Heart left ventricle (tissue), 16 donors: ENCODE data around the gene VEGFA. TPM values are rescaled to one million over a fixed set of nuclear protein-coding genes. Genes with fewer than 3 reads are reported as not detected.

Experiments used
- ATAC-seq, 4 donors: fragments of 200-7000 bp; cut with Tn5 transposase; one replicate each; pipeline ENCODE4 v1.9.1; 2020 to 2022; ENCODE audit warnings: moderate library complexity in 4 of 4, mild to moderate bottlenecking in 3 of 4, moderate number of reproducible peaks in 1 of 4
- DNase-seq, 5 donors: peaks; one replicate each; pipeline ENCODE4 v3.0.0-alpha.2; 2020
- H3K27ac ChIP-seq, 12 donors: fragments of 200-600 bp; sonication (generic) in 4 of 12; one replicate each; pipeline versions ENCODE4 v1.5.0 to v1.8.0; 2016 to 2022; ENCODE audit warnings: mild to moderate bottlenecking in 2 of 12
- H3K27me3 ChIP-seq, 9 donors: fragments of 200-600 bp; sonication (generic) in 2 of 9; one replicate each; pipeline versions ENCODE4 v1.5.1 to v1.8.0; 2016 to 2022; ENCODE audit warnings: mild to moderate bottlenecking in 3 of 9
- H3K36me3 ChIP-seq, 9 donors: fragments of 200-600 bp; sonication (generic) in 2 of 9; one replicate each; pipeline versions ENCODE4 v1.5.0 to v1.8.0; 2018 to 2022; ENCODE audit warnings: mild to moderate bottlenecking in 2 of 9
- H3K4me1 ChIP-seq, 12 donors: fragments of 200-600 bp; sonication (generic) in 4 of 12; one replicate each; pipeline versions ENCODE4 v1.5.0 to v1.8.0; 2016 to 2022; ENCODE audit warnings: mild to moderate bottlenecking in 3 of 12
- H3K4me3 ChIP-seq, 12 donors: fragments of 200-600 bp; sonication (generic) in 4 of 12; one replicate each; pipeline versions ENCODE4 v1.5.0 to v1.8.0; 2017 to 2022; ENCODE audit warnings: mild to moderate bottlenecking in 9 of 12, moderate library complexity in 4 of 12
- H3K9me3 ChIP-seq, 12 donors: fragments of 200-600 bp; sonication (generic) in 4 of 12; one replicate each; pipeline versions ENCODE4 v1.5.0 to v1.8.0; 2016 to 2022; ENCODE audit warnings: mild to moderate bottlenecking in 1 of 12
- POLR2A ChIP-seq, 2 donors: fragments of 450-650 bp; IDR thresholded peaks; one replicate each; pipeline ENCODE4 v1.6.1; 2017; ENCODE audit warnings: antibody characterized with exemption in 2 of 2, mild to moderate bottlenecking in 2 of 2, moderate library complexity in 2 of 2
- WGBS, 4 donors: extraction: QIAGEN DNeasy Blood & Tissue Kit in 2 of 4; methylation state at CpG; one replicate each; pipeline versions ENCODE4 v1.1.5 to v1.1.7; 2013 to 2018; 5-methylcytosine and 5-hydroxymethylcytosine counted together
- intact Hi-C, 10 donors: fragments of 100-400 bp; cut with DNase I; formaldehyde crosslinking; loops; one replicate each; pipeline versions ENCODE4 v1.11.1 to v1.14.2; 2022
- polyA plus RNA-seq, 2 donors: library from polyadenylated mRNA; stranded (reverse); fragments of 200-250 nt; gene quantifications; one replicate each; pipeline ENCODE4 v1.2.3, GENCODE V29; 2013
- total RNA-seq, 9 donors: library from RNA; depleted of rRNA in 2 of 9; stranded (reverse); fragments of >200 nt in 2 of 9; fragmentation: NEBNext Ultra II Directional in 3 of 9; extraction: Animal tissue kit (Norgen Biotek cat#: 25700) in 3 of 9; gene quantifications; one replicate each; pipeline versions ENCODE4 v1.1.0 to v1.2.4, GENCODE V29; 2016 to 2023
- TF ChIP-seq, protein P1 (sequence below), 12 donors: fragments of 200-600 bp; sonication (generic) in 4 of 12; IDR thresholded peaks; one replicate each; pipeline versions ENCODE4 v1.5.0 to v1.8.0; 2018 to 2022; ENCODE audit warnings: antibody characterized with exemption in 12 of 12, mild to moderate bottlenecking in 5 of 12
- donor health status: ischemic (EF 13 %, LVEDD 7.1; RV severe dilation, severe dysfunction).
- donor health status: healthy with polysubstance abuse.
- donor health status: DM: no; HTN: yes; CAD: no.
- donor health status: DM: no; HTN: no; CAD: no.
- donor health status: ischemic (EF 25% LVEDD 6.9; RV normal size, moderate dysfunction).
- donor health status: ischemic (EF 25% LVEDD 5.7; RV mildly dilated, moderate dysfunction).
- donor health status: healthy.
- donor health status: DM: yes; HTN: yes; CAD: no.
- donor health status: ischemic (EF 35%, LVEDD 5.7; RV mildly dilated, moderate dysfunction).
- donor health status: nonischemic (EF 11% LVEDD 7.7; RV severe dilation, severe dysfunction).
- donor health status: DM: yes; HTN: yes; CAD: no.
- donor health status: PGD.
- donor health status: ischemic (EF 29% LVEDD 5.4; RV normal size, mild dysfunction).
- donor health status: nonischemic (EF 23%, LVEDD 6.1; RV moderate dilation, normal function).

The VEGFA gene
- total and polyA plus RNA-seq, 11 donors: 83.0 to 254 (median 171) TPM

DNA sequence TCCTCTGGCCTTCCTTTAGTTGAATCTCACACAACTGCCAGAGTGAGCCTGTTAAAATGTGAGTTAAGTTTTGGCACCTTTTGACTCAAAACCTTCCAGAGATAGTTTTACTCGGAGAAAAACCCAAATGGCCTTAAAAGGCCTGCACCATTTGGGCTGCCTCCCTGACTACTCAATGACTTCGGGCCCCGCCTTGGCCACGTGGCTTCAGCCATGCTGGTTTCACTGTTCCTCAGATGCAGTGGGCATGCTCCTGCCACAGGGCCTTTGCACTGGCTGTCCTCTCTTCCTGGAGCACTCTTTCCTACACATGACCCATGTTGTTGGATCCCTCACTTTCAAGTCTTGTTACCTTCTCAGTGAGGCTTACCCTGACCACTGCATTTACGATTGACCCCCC lies 18.3 kb downstream of the VEGFA start:
- no peaks in the 10 kb centered on the region for H3K27me3 ChIP-seq
- intact Hi-C loops: no loop called here
- TF ChIP-seq, protein P1, sequence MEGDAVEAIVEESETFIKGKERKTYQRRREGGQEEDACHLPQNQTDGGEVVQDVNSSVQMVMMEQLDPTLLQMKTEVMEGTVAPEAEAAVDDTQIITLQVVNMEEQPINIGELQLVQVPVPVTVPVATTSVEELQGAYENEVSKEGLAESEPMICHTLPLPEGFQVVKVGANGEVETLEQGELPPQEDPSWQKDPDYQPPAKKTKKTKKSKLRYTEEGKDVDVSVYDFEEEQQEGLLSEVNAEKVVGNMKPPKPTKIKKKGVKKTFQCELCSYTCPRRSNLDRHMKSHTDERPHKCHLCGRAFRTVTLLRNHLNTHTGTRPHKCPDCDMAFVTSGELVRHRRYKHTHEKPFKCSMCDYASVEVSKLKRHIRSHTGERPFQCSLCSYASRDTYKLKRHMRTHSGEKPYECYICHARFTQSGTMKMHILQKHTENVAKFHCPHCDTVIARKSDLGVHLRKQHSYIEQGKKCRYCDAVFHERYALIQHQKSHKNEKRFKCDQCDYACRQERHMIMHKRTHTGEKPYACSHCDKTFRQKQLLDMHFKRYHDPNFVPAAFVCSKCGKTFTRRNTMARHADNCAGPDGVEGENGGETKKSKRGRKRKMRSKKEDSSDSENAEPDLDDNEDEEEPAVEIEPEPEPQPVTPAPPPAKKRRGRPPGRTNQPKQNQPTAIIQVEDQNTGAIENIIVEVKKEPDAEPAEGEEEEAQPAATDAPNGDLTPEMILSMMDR (IDR thresholded peaks at IDR 0.05): no peak
- no peak for TF ChIP-seq POLR2A (IDR thresholded peaks at IDR 0.05)
- DNase-seq (peak in 1 of 5 donors; percentile 29), ATAC-seq (no peak)
- peaks cover 0 to 26% (median 15%) of the 10 kb centered on the region in 12 donors for H3K4me1 ChIP-seq
- H3K4me3 ChIP-seq: no peak overlapping the region
- peaks cover 0 to 37% (median 32%) of the 10 kb centered on the region in 9 donors for H3K36me3 ChIP-seq
- no peak overlapping the region for H3K27ac ChIP-seq
- 88 to 96% (median 92%) methylated on average over 5 of the region's 5 CpGs for WGBS, 4 donors
- H3K9me3 ChIP-seq: no peaks in the 10 kb centered on the region

GRCh38 chr6:43789447-43789846 lies 19.4 kb downstream of the VEGFA start:
- H3K27ac ChIP-seq: peak overlapping the region in 11 of 12 donors; percentile 28 to 82 (median 67)
- peaks cover 0 to 26% (median 20%) of the 10 kb centered on the region in 9 donors for H3K36me3 ChIP-seq
- intact Hi-C loops: no loop called here
- H3K4me3 ChIP-seq: no peak overlapping the region
- no peaks in the 10 kb centered on the region for H3K9me3 ChIP-seq
- peaks cover 0 to 38% (median 17%) of the 10 kb centered on the region in 12 donors for H3K4me1 ChIP-seq
- no peaks in the 10 kb centered on the region for H3K27me3 ChIP-seq
- no peak for DNase-seq
- 86 to 88% (median 87%) methylated on average over 2 of the region's 2 CpGs for WGBS, 4 donors
- TF ChIP-seq POLR2A (IDR thresholded peaks at IDR 0.05): no peak
- TF ChIP-seq, protein P1 (IDR thresholded peaks at IDR 0.05): no peak
- peak in 1 of 4 donors; percentile 3 for ATAC-seq

DNA sequence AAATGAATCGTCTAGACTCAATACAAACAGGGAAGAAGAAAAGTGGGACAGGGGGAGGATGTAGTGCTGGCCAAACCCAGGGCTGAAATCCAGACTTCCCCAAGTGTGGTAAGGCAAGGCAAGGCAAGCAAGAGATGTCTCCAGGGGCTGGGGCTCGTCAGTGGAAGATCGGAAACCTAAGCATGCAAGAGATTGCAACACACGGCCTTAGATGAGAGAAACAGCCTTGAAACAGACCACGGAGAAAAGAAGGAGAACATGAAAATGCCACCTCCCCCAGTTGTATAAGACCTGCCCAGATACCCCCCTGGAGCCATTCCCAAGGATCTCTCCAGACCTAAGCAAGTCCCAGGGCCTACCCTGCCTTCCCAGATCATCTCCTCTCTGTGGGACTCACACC lies 20.0 kb downstream of the VEGFA start:
- H3K4me3 ChIP-seq: no peak overlapping the region
- H3K36me3 ChIP-seq: peaks cover 0 to 20% (median 15%) of the 10 kb centered on the region in 9 donors
- intact Hi-C loops: no loop called here
- H3K9me3 ChIP-seq: no peaks in the 10 kb centered on the region
- ATAC-seq: peak; percentile 11 to 73 (median 52)
- DNase-seq: peak in 3 of 5 donors; percentile 46 to 81 (median 71)
- H3K27me3 ChIP-seq: no peaks in the 10 kb centered on the region
- H3K4me1 ChIP-seq: peaks cover 0 to 42% (median 19%) of the 10 kb centered on the region in 12 donors
- peak overlapping the region in 11 of 12 donors; percentile 42 to 82 (median 67) for H3K27ac ChIP-seq
- TF ChIP-seq POLR2A (IDR thresholded peaks at IDR 0.05): no peak
- TF ChIP-seq, protein P1 (IDR thresholded peaks at IDR 0.05): no peak
- WGBS, 4 donors: 53 to 66% (median 60%) methylated on average over 5 of the region's 5 CpGs

- H3K4me1 ChIP-seq: peaks cover 0 to 43% (median 26%) of the 10 kb centered on the region in 12 donors
- ATAC-seq (no peak), DNase-seq (no peak)
- H3K9me3 ChIP-seq: no peaks in the 10 kb centered on the region
- H3K36me3 ChIP-seq: peaks cover 0 to 2% (median 0%) of the 10 kb centered on the region in 9 donors
- H3K27ac ChIP-seq: no peak overlapping the region
- 77 to 85% (median 77%) methylated on average over 11 of the region's 11 CpGs for WGBS, 4 donors
- intact Hi-C loops: no loop called here
- H3K27me3 ChIP-seq: no peaks in the 10 kb centered on the region
- H3K4me3 ChIP-seq: no peak overlapping the region
- TF ChIP-seq, protein P1 (IDR thresholded peaks at IDR 0.05): no peak
- TF ChIP-seq POLR2A (IDR thresholded peaks at IDR 0.05): no peak
Measured at GRCh38 chr6:43791745-43792422, 21.9 kb downstream of the VEGFA start.
